SK-N-SH treated with all-trans-retinoic acid at 6 μM for 48 hours (cell line): ENCODE results near the gene FAM228A.

Source experiments
- BACH2 ChIP-seq: fragments of 250-450 bp; sonication (Bioruptor Pico); IDR thresholded peaks from 2 replicates; pipeline ENCODE4 v1.9.0; 2021; ENCODE audit warnings: mild to moderate bottlenecking, borderline replicate concordance
- ZFP30 ChIP-seq: fragments of 450-650 bp; formaldehyde crosslinking; IDR thresholded peaks from 2 replicates; pipeline ENCODE4 v1.5.0; 2022; ENCODE audit warnings: mild to moderate bottlenecking, moderate library complexity
- ZNF70 ChIP-seq: fragments of 450-650 bp; formaldehyde crosslinking; IDR thresholded peaks from 2 replicates; pipeline ENCODE4 v1.5.0; 2020; ENCODE audit warnings: mild to moderate bottlenecking, moderate library complexity
- TF ChIP-seq, protein P1 (sequence below): fragments of 250-450 bp; sonication (Bioruptor Pico); IDR thresholded peaks from 2 replicates; pipeline ENCODE4 v1.8.0; 2021; ENCODE audit warnings: low read depth, mild to moderate bottlenecking, moderate library complexity, borderline replicate concordance

DNA sequence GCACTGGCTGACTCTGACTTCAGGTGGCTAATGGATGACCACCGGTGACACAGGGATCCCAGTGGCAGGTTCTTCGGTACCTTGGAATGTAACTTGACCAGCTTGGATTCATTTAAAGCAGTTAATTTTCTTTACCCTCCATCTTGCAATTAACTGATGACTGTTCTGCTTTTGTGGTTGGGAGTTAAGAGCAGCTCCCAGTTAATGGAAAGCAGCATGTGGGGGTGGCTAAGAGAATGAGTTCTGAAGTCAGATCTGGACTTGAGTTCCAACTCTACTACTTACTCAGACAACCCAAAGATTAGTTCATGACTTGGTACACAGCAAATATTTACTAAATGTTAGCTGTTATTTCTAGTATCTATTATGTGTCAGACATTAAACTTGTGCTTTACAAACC, 58.5 kb downstream of the FAM228A start:
- no peak for TF ChIP-seq BACH2 (CRISPR knock-in tag)
- TF ChIP-seq ZNF70 (CRISPR knock-in tag): no peak
- TF ChIP-seq, protein P1, sequence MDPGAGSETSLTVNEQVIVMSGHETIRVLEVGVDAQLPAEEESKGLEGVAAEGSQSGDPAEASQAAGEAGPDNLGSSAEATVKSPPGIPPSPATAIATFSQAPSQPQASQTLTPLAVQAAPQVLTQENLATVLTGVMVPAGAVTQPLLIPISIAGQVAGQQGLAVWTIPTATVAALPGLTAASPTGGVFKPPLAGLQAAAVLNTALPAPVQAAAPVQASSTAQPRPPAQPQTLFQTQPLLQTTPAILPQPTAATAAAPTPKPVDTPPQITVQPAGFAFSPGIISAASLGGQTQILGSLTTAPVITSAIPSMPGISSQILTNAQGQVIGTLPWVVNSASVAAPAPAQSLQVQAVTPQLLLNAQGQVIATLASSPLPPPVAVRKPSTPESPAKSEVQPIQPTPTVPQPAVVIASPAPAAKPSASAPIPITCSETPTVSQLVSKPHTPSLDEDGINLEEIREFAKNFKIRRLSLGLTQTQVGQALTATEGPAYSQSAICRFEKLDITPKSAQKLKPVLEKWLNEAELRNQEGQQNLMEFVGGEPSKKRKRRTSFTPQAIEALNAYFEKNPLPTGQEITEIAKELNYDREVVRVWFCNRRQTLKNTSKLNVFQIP (CRISPR knock-in tag): no peak
- no peak for TF ChIP-seq ZFP30 (CRISPR knock-in tag)
